Measurements from ENCODE around the gene GLDC.

DNA sequence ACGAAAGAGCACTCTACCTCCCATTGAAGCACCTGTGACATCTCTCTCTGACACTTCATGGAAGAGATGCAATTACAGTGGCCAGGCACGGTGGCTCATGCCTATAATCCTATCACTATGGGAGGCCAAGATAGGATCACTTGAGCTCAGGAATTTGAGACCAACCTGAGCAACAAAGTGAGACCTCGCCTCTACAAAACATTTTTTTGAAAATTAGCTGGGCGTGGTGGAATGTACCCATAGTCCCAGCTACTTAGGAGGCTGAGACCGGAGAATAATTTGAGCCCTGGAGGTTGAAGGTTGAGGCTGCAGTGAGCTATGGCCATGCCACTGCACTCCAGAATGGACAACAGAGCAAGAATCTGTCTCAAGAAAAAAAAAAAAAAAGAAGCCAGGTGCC, 45.5 kb downstream of the GLDC start:
- TF ChIP-seq POLR2A (IDR thresholded peaks at IDR 0.05): no peak
- no peak for TF ChIP-seq CTCF (IDR thresholded peaks at IDR 0.05)

Data from lower leg skin (tissue), 3 donors.